ENCODE results near the gene USP15. TPM values are rescaled to one million over a fixed set of nuclear protein-coding genes. Genes with fewer than 3 reads are reported as not detected.

Gene USP15
- total RNA-seq, 2 experiments from 2014 or later, result 84.5 to 95.5 TPM

DNA sequence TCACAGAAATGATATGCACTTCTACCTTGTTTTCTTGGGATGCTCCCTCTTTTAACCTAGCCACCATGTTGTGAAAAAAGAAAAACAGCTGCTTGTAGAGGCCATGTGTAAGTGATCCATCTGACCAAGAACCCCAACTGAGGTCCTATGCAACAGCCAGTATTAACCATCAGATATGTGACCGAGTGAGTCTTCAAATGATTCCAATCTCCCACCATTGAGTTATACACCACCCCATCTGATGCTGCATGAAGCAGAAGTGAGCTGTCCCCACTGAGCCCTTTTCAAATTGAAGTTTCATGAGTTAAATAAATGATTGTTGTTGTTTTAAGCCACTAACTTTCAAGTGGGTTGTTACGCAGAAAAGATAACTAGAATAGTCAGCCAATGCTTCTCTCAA, 20.6 kb upstream of the USP15 start:
- DNase-seq, result no peak
- H3K9me3 Mint-ChIP-seq, result peaks cover 8% of the 10 kb centered on the region
- H3K27me3 Mint-ChIP-seq (ENCODE audit: low read depth), result no peaks in the 10 kb centered on the region
- no peak overlapping the region for H3K27ac Mint-ChIP-seq
- CTCF ChIA-PET, result no interaction called here
- peaks cover 3% of the 10 kb centered on the region for H3K4me1 Mint-ChIP-seq (ENCODE audit: low read depth)
- intact Hi-C loops (cut with micrococcal nuclease), result no loop called here
- no peaks in the 10 kb centered on the region for H3K36me3 Mint-ChIP-seq (ENCODE audit: low read depth)
- H3K4me3 Mint-ChIP-seq, result no peak overlapping the region

- CTCF ChIA-PET, result interaction anchor here (1.1 to 1.5 kb wide), 2 partner anchors 12 to 19 kb away, joined by 3 to 4 read pairs; no protein-coding TSS in a partner anchor
- Mint-ChIP-seq H3K4me3 (no peak overlapping the region), H3K36me3 (ENCODE audit: low read depth) (no peaks in the 10 kb centered on the region), H3K4me1 (ENCODE audit: low read depth) (peaks cover 27% of the 10 kb centered on the region), H3K27ac (no peak overlapping the region), H3K27me3 (ENCODE audit: low read depth) (no peaks in the 10 kb centered on the region), H3K9me3 (no peaks in the 10 kb centered on the region)
- DNase-seq, result no peak
- intact Hi-C loops (cut with micrococcal nuclease), result no loop called here
Observed at GRCh38 chr12:62247281-62248045, 12.7 kb upstream of the USP15 start.

DNA sequence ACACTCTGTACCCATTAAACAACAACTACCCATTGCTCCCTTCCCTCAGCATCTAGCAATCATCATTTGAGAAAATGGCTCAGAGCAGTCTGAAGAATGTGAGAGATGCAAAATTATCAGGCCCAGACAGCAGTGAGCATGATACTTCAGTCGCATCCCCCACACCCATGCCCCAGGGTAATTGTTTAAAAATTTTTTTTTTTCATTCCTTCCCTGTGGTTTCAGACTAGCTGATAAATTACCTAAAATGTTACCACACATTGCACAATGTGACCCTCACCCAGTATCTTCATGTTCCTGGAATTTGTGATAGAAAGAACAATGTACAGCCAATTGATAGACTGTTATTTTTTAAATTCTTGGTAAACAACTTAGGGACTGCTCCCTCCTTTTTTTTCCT, 11.3 kb upstream of the USP15 start:
- no peak overlapping the region for H3K4me3 Mint-ChIP-seq
- no peaks in the 10 kb centered on the region for H3K36me3 Mint-ChIP-seq (ENCODE audit: low read depth)
- H3K9me3 Mint-ChIP-seq, result no peaks in the 10 kb centered on the region
- no peak overlapping the region for H3K27ac Mint-ChIP-seq
- intact Hi-C loops (cut with micrococcal nuclease), result no loop called here
- CTCF ChIA-PET, result no interaction called here
- no peak for DNase-seq
- H3K27me3 Mint-ChIP-seq (ENCODE audit: low read depth), result no peaks in the 10 kb centered on the region
- peaks cover 27% of the 10 kb centered on the region for H3K4me1 Mint-ChIP-seq (ENCODE audit: low read depth)

- CTCF ChIA-PET, result no interaction called here
- H3K9me3 Mint-ChIP-seq, result no peaks in the 10 kb centered on the region
Observed at GRCh38 chr12:62249419-62249818, 10.8 kb upstream of the USP15 start.

DNA sequence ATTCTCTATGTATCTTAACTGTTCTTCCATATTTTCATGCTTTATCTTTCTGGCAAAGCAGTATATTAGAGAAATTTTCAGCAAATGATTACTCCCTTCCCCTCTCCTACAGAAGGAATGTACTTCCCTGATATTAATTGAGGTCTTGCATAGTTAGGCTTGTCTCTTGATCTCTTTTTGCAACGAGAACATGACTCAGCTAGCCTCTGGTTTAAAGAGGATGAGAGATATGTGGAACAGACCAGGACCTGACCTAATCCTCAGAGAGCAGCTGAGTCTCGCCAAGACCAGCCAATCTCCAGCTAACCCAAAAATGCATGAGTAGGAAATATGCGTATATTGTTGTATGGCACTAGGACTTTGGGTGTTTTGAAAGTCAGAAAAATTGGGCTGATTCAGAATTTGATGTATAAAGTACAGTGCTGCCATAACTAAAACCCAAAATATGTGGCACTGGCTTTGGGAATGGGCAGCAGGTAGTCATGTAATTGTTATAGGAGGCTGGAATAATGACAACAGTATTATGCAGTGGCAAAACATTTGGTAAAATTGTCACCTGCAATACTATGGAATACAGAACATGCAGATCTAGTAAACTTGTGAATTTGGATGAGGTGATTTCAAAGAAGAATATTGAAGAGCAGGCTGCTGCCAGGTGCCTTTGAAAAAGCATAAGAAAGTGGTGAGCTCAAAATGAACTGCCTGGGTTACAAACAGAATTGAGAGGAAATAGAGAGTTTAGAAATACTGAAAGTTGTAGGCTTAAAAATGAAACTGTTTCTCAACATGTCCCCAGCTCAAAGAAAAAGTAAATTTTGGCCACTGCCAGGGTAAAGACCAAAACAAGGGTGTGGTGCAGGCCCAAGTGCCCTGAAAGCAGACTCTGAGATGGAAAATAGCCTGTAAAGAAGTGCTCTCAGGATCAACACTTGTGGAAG, 9.3 kb upstream of the USP15 start:
- H3K27ac Mint-ChIP-seq, result peak overlapping the region; percentile 43
- CTCF ChIA-PET, result interaction anchor here (1.0 kb wide), 1 partner anchor 184 kb away, joined by 3 read pairs; no protein-coding TSS in a partner anchor
- intact Hi-C loops (cut with micrococcal nuclease), result loop anchor here (2.0 kb wide), 1 partner anchor 36 kb away; no protein-coding TSS in a partner anchor
- H3K9me3 Mint-ChIP-seq, result no peaks in the 10 kb centered on the region
- H3K4me3 Mint-ChIP-seq, result peak overlapping the region; percentile 5
- no peaks in the 10 kb centered on the region for H3K27me3 Mint-ChIP-seq (ENCODE audit: low read depth)
- no peaks in the 10 kb centered on the region for H3K36me3 Mint-ChIP-seq (ENCODE audit: low read depth)
- H3K4me1 Mint-ChIP-seq (ENCODE audit: low read depth), result peaks cover 30% of the 10 kb centered on the region
- peak; percentile 16 for DNase-seq

More at GRCh38 chr12:62249419-62249818, 10.8 kb upstream of the USP15 start:
- Mint-ChIP-seq H3K27me3 (ENCODE audit: low read depth) (no peaks in the 10 kb centered on the region), H3K27ac (no peak overlapping the region), H3K36me3 (ENCODE audit: low read depth) (no peaks in the 10 kb centered on the region), H3K4me1 (ENCODE audit: low read depth) (peaks cover 27% of the 10 kb centered on the region), H3K4me3 (no peak overlapping the region)
- intact Hi-C loops (cut with micrococcal nuclease), result no loop called here
- no peak for DNase-seq

GRCh38 chr12:62251609-62251958, 8.6 kb upstream of the USP15 start:
- Mint-ChIP-seq H3K4me3 (no peak overlapping the region), H3K27ac (no peak overlapping the region), H3K4me1 (ENCODE audit: low read depth) (peaks cover 36% of the 10 kb centered on the region), H3K9me3 (no peaks in the 10 kb centered on the region), H3K36me3 (ENCODE audit: low read depth) (no peaks in the 10 kb centered on the region), H3K27me3 (ENCODE audit: low read depth) (no peaks in the 10 kb centered on the region)
- CTCF ChIA-PET, result interaction anchor here (1.0 kb wide), 1 partner anchor 184 kb away, joined by 3 read pairs; no protein-coding TSS in a partner anchor
- no peak for DNase-seq
- intact Hi-C loops (cut with micrococcal nuclease), result loop anchor here (2.0 kb wide), 1 partner anchor 37 kb away; no protein-coding TSS in a partner anchor

DNA sequence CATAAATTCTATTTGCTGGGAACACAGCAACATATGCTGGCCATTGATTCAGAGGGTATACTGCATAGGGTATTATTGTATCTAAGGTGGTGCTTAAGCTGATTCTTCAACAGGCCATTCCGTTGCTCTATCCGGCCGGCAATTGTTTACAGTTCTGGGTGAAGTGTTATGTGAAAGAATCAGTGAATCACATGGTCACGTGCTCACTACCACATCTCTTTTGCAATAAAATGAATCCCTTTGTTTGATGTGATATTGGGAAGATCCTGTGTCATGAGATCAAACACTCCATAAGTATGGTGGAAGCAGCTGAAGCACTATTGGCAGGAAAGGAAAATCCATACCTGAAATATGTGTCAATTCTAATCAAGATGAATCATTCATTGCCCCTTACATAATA, 7.6 kb upstream of the USP15 start:
- Mint-ChIP-seq H3K27me3 (ENCODE audit: low read depth) (no peaks in the 10 kb centered on the region), H3K9me3 (no peaks in the 10 kb centered on the region), H3K4me3 (no peak overlapping the region), H3K36me3 (ENCODE audit: low read depth) (no peaks in the 10 kb centered on the region), H3K27ac (no peak overlapping the region), H3K4me1 (ENCODE audit: low read depth) (peaks cover 44% of the 10 kb centered on the region)
- no peak for DNase-seq
- CTCF ChIA-PET, result no interaction called here
- intact Hi-C loops (cut with micrococcal nuclease), result no loop called here

- CTCF ChIA-PET, result no interaction called here
- DNase-seq, result no peak
- intact Hi-C loops (cut with micrococcal nuclease), result no loop called here
- Mint-ChIP-seq H3K9me3 (no peaks in the 10 kb centered on the region), H3K4me1 (ENCODE audit: low read depth) (peaks cover 52% of the 10 kb centered on the region), H3K27me3 (ENCODE audit: low read depth) (no peaks in the 10 kb centered on the region), H3K4me3 (no peak overlapping the region), H3K36me3 (ENCODE audit: low read depth) (no peaks in the 10 kb centered on the region), H3K27ac (no peak overlapping the region)
Observed at GRCh38 chr12:62254967-62255366, 5.2 kb upstream of the USP15 start.

DNA sequence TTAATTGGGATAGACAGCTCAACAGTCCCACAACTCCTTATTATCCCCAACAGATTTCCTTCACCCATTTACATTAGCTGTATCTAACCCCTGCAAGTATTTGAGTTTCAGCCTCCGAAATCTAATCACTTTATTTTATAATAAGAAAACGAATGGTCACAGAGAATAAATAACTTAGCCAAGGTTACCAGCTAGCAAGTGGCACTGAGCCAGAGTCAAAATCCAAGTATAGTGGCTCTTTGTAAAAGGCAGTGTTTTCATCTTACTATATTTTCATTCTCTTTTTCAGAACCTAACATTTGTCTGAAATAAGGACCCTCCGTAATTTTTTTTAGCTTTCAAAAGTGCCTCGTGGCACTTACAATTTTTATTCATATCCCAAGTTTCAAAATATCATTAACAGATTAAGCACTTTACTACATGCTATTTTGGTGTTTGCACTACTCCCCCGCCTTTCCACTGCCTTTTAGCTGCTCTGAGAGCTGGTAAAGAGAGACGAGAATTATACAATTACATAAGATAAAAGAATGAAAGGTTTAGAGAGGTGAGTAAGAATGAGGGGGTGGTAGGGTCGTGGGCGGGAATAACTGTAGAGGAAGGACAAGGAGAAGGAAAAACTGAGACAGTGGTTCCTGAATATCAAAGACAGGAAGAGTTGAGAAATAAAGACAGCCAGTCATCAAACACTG, 3.7 kb upstream of the USP15 start:
- no peaks in the 10 kb centered on the region for H3K27me3 Mint-ChIP-seq (ENCODE audit: low read depth)
- CTCF ChIA-PET, result interaction anchor here (1.1 kb wide), 1 partner anchor 179 kb away, joined by 3 read pairs; no protein-coding TSS in a partner anchor
- H3K4me1 Mint-ChIP-seq (ENCODE audit: low read depth), result peaks cover 39% of the 10 kb centered on the region
- H3K9me3 Mint-ChIP-seq, result no peaks in the 10 kb centered on the region
- peaks cover 2% of the 10 kb centered on the region for H3K36me3 Mint-ChIP-seq (ENCODE audit: low read depth)
- intact Hi-C loops (cut with micrococcal nuclease), result no loop called here
- DNase-seq, result peak; percentile 67
- peak overlapping the region; percentile 53 for H3K4me3 Mint-ChIP-seq
- peak overlapping the region; percentile 60 for H3K27ac Mint-ChIP-seq

DNA sequence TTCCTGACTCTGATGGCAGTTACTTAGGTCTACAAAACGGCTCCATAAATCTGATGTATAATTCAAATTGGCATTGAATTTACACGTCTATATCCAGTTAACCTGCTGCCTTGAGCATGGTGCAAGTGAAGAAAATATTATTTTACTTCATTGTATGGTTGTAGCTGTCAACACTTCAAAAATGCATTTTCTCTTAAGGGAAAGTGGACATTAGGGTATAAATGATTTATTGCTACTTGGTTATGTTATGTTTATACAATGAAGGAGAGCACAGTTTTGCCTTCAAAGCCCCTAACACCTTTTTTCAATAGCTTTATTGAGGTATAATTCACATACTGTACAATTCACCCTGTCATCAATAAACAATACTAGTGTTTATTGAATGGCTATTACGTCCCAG, 2.0 kb upstream of the USP15 start:
- no peak for DNase-seq
- Mint-ChIP-seq H3K27me3 (ENCODE audit: low read depth) (no peaks in the 10 kb centered on the region), H3K4me1 (ENCODE audit: low read depth) (peaks cover 39% of the 10 kb centered on the region), H3K36me3 (ENCODE audit: low read depth) (peaks cover 2% of the 10 kb centered on the region), H3K4me3 (peak overlapping the region; percentile 85), H3K27ac (peak overlapping the region; percentile 98), H3K9me3 (no peaks in the 10 kb centered on the region)
- CTCF ChIA-PET, result interaction anchor here (1.3 kb wide), 1 partner anchor 10 kb away, joined by 4 read pairs; no protein-coding TSS in a partner anchor
- intact Hi-C loops (cut with micrococcal nuclease), result no loop called here

DNA sequence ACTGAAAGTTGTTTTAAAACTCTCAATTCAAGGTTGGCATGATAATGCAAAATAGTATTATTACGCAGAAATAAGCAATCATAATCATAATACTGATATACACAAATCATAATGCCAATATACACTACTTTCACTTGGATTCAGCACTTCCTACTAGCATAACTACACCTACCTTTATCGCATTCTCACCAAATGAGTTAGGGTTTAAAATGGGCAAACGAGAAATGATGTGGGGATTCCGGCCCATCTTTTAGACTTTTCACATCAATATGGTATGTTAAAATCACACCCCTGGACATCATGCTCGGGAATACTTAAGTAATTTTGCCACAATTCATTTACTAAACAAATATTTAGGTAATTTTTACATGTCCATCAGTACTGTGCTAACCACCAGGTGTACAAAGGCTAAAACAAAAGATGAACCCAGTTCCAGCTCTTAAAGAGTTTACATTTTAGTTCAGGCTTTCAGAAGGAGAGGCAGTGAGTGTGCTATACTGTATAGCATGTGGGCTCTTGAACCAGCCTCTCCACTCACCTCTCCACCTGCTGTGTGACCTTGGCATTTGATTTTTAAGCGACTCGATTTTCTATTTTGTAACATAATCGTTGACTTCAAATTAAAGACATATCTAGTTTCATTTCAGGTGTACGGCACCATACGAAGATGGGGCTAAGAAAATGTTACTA, 1.1 kb upstream of the USP15 start:
- Mint-ChIP-seq H3K4me1 (ENCODE audit: low read depth) (peaks cover 48% of the 10 kb centered on the region), H3K27me3 (ENCODE audit: low read depth) (no peaks in the 10 kb centered on the region), H3K4me3 (peak overlapping the region; percentile 85), H3K36me3 (ENCODE audit: low read depth) (peaks cover 5% of the 10 kb centered on the region), H3K27ac (peak overlapping the region; percentile 98), H3K9me3 (no peaks in the 10 kb centered on the region)
- intact Hi-C loops (cut with micrococcal nuclease), result no loop called here
- CTCF ChIA-PET, result interaction anchor here (1.1 to 1.3 kb wide), 2 partner anchors 11 to 21 kb away, joined by 3 to 4 read pairs; no protein-coding TSS in a partner anchor
- no peak for DNase-seq
